Small intestine (tissue), 7 donors: Measurements from ENCODE around the gene PROSER2. TPM values are rescaled to one million over a fixed set of nuclear protein-coding genes. Genes with fewer than 3 reads are reported as not detected.

Experiments used
- DNase-seq, 2 donors: peaks; one replicate each; pipeline versions ENCODE4 v3.0.0 to v3.0.0-alpha.2; 2013
- FAIRE-seq: peaks from 2 replicates; lab custom pipeline; 2012; peaks lifted over from hg19 to GRCh38; lab: Jason Lieb, UNC
- H3K27ac ChIP-seq, 3 donors: one replicate each; pipeline ENCODE4 v1.5.1; 2013; ENCODE audit warnings: low read length in 2 of 3, mild to moderate bottlenecking in 2 of 3, control low read depth in 1 of 3, inconsistent platforms in 1 of 3, low read depth in 1 of 3, moderate library complexity in 1 of 3
- H3K27me3 ChIP-seq, 3 donors: one replicate each; pipeline ENCODE4 v1.6.1; 2013; ENCODE audit warnings: low read length in 3 of 3, inconsistent platforms in 1 of 3; ENCODE audit not compliant: control insufficient read depth in 3 of 3, insufficient read depth in 3 of 3
- H3K36me3 ChIP-seq, 3 donors: one replicate each; pipeline ENCODE4 v1.6.1; 2013; ENCODE audit warnings: low read length in 3 of 3, inconsistent platforms in 1 of 3, low read depth in 1 of 3, mild to moderate bottlenecking in 1 of 3, moderate library complexity in 1 of 3; ENCODE audit not compliant: control insufficient read depth in 3 of 3, insufficient read depth in 2 of 3
- H3K4me1 ChIP-seq, 3 donors: one replicate each; pipeline ENCODE4 v1.6.1; 2013; ENCODE audit warnings: low read length in 2 of 3, inconsistent platforms in 1 of 3, low read depth in 1 of 3, mild to moderate bottlenecking in 1 of 3, moderate library complexity in 1 of 3; ENCODE audit not compliant: control insufficient read depth in 3 of 3, insufficient read depth in 2 of 3
- H3K4me3 ChIP-seq, 3 donors: one replicate each; pipeline ENCODE4 v1.5.1; 2013; ENCODE audit warnings: low read length in 3 of 3, control low read depth in 1 of 3, inconsistent platforms in 1 of 3, low read depth in 1 of 3, mild to moderate bottlenecking in 1 of 3, moderate library complexity in 1 of 3
- H3K9me3 ChIP-seq, 2 donors: one replicate each; pipeline ENCODE4 v1.6.1; 2013; ENCODE audit warnings: low read depth in 1 of 2, low read length in 1 of 2; ENCODE audit not compliant: control insufficient read depth in 2 of 2, insufficient read depth in 1 of 2
- WGBS, 3 donors: extraction: QIAGEN DNeasy Blood & Tissue Kit; methylation state at CpG; one replicate each; pipeline ENCODE4 v1.1.7; 2013; 5-methylcytosine and 5-hydroxymethylcytosine counted together
- polyA plus RNA-seq, 4 donors: library from polyadenylated mRNA; stranded (reverse) in 3 of 4; unstranded in 1 of 4; fragments of 200-250 nt in 3 of 4; fragments of 120-200 nt in 1 of 4; gene quantifications; one replicate each; pipeline versions ENCODE4 v1.2.1 to v1.2.3, GENCODE V29; 2013
- donor health status: healthy with polysubstance abuse.
- donor health status: control.
- donor health status: control.
- donor health status: Bipolar disorder and iron deficiency.
- donor health status: healthy.

PROSER2 gene
- polyA plus RNA-seq, 4 donors, result 0.54 to 6.8 (median 1.7) TPM; not detected in 1

DNA sequence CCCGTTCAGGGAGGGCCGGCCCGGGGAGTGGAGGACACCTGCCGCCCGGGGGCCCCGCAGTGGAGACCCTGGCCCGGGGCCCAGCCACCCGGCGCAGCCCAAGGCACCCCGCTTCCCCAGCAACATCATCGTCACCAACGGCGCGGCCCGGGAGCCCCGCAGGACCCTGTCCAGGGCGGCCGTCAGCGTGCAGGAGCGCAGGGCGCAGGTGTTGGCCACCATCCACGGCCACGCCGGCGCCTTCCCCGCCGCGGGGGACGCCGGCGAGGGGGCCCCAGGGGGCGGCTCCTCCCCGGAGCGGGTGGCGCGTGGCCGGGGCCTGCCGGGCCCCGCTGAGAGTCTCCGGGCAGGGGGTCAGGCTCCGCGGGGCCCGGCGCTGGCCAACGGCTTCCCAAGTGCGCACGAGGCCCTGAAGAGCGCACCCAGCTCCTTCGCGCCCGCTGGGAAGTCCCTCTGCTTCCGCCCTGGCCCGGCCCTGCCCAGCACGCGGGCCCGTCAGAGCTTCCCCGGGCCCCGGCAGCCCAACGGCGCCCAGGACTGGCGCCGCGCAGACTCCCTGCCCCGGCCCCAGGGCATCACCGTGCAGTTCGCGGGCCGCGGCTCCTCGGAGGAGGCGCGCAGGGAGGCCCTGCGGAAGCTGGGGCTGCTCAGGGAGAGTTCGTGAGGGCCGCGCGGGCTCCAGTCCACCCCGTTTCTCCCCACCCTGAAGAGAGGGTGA, 46.7 kb downstream of the PROSER2 start:
- DNase-seq (no peak), FAIRE-seq (no peak)
- H3K4me1 ChIP-seq, result peaks cover 3 to 11% (median 6%) of the 10 kb centered on the region in 3 donors
- H3K9me3 ChIP-seq, result no peaks in the 10 kb centered on the region
- no peak overlapping the region for H3K4me3 ChIP-seq
- H3K27me3 ChIP-seq, result no peaks in the 10 kb centered on the region
- H3K27ac ChIP-seq, result no peak overlapping the region
- peaks cover 0 to 28% (median 0%) of the 10 kb centered on the region in 3 donors for H3K36me3 ChIP-seq
- 69 to 88% (median 83%) methylated on average over 54 to 78 of the region's 78 CpGs for WGBS, 3 donors

DNA sequence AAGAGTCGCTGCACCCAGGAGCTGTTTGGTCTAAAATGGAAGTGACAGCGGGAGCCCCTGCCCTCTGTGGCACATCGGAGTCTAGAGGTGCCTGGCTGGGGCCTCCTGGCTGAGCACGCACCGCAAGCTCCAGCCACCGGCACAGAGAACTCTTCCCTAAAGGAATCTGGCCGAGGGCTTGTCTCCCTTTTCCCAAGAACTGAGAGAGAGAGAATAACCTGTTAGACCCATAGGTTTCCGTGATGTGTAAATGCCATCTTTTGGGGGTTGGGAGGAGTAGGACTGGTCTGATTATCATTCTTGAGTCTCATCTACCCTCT, 47.3 kb downstream of the PROSER2 start:
- H3K4me3 ChIP-seq, result no peak overlapping the region
- H3K9me3 ChIP-seq, result no peaks in the 10 kb centered on the region
- 82 to 91% (median 90%) methylated on average over 8 of the region's 8 CpGs for whole genome bisulfite sequencing, 3 donors
- H3K36me3 ChIP-seq, result peaks cover 0 to 28% (median 0%) of the 10 kb centered on the region in 3 donors
- FAIRE-seq (no peak), DNase-seq (no peak)
- H3K27ac ChIP-seq, result no peak overlapping the region
- peaks cover 6 to 15% (median 12%) of the 10 kb centered on the region in 3 donors for H3K4me1 ChIP-seq
- no peaks in the 10 kb centered on the region for H3K27me3 ChIP-seq

GRCh38 chr10:11870900-11871400, 47.8 kb downstream of the PROSER2 start:
- Histone ChIP-seq H3K27ac (no peak overlapping the region), H3K4me3 (no peak overlapping the region), H3K4me1 (peaks cover 7 to 19% (median 17%) of the 10 kb centered on the region in 3 donors), H3K36me3 (peaks cover 0 to 24% (median 0%) of the 10 kb centered on the region in 3 donors), H3K9me3 (no peaks in the 10 kb centered on the region), H3K27me3 (no peaks in the 10 kb centered on the region)
- FAIRE-seq, result no peak
- no peak for DNase-seq
- WGBS, 3 donors, result 80 to 91% (median 84%) methylated on average over 7 of the region's 7 CpGs

- peaks cover 7 to 22% (median 20%) of the 10 kb centered on the region in 3 donors for H3K4me1 ChIP-seq
- DNase-seq, result no peak
- no peak for FAIRE-seq
- H3K9me3 ChIP-seq, result no peaks in the 10 kb centered on the region
- H3K27ac ChIP-seq, result no peak overlapping the region
- H3K27me3 ChIP-seq, result no peaks in the 10 kb centered on the region
- 61 to 79% (median 65%) methylated on average over 9 of the region's 9 CpGs for WGBS, 3 donors
- H3K36me3 ChIP-seq, result peaks cover 0 to 22% (median 0%) of the 10 kb centered on the region in 3 donors
- no peak overlapping the region for H3K4me3 ChIP-seq
Observed at GRCh38 chr10:11871466-11871865, 48.3 kb downstream of the PROSER2 start.

DNA sequence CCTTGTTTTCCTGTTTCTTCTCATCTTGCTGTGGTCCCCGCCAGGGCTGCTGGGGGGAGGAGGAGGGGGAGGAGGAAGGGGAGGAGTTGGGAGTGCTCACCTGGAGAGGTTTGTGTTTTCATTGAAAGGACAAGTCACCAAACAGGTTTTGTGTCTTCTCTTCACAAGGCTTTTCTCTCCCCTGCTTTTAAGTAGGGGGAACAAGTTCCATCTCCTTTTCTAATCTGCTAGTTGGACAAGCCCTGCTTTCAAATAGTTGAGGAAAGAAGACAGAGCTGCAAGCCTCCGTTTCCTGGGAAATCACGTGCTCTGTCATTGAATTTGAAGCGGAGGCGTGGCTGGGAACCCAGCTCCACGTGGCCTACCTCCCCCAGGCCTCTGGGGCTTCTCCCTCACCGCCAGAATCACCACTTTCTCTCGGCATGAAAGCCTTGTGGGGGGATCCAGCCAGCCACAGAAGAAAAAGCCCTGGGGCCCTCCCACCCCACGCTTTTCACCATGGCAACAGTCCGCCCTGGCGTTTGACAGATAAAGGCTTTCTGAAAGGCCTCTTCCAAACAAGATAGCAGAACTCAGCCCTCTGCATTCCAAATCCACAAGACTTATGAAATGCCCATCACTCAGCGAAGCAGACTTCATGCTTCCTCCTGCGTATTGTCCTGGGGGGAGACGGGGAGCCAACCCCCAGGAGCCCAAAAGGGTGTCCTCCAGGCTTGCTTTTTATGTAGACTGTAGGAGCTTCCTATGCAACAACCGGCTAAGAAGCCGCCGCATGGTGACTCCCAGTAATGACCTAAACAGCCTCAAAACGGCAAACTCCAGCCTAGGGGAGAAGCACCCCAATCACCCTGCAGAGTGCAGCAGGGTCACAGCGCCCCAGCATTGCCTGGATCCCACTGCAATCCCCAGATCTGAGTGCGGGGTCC, 51.7 kb downstream of the PROSER2 start:
- FAIRE-seq (no peak), DNase-seq (peak; percentile 19 to 82)
- Histone ChIP-seq H3K4me3 (no peak overlapping the region), H3K27me3 (no peaks in the 10 kb centered on the region), H3K36me3 (peaks cover 0 to 3% (median 0%) of the 10 kb centered on the region in 3 donors), H3K4me1 (peaks cover 7 to 47% (median 20%) of the 10 kb centered on the region in 3 donors), H3K9me3 (no peaks in the 10 kb centered on the region), H3K27ac (peak overlapping the region in 1 of 3 donors; percentile 57)
- WGBS, 3 donors, result 35 to 42% (median 38%) methylated on average over 20 of the region's 20 CpGs

GRCh38 chr10:11875494-11876281, 52.5 kb downstream of the PROSER2 start:
- WGBS, 3 donors, result 30 to 60% (median 53%) methylated on average over 17 of the region's 17 CpGs
- FAIRE-seq, result no peak
- no peaks in the 10 kb centered on the region for H3K27me3 ChIP-seq
- peak overlapping the region in 2 of 3 donors; percentile 8 to 69 for H3K27ac ChIP-seq
- no peaks in the 10 kb centered on the region for H3K9me3 ChIP-seq
- H3K4me1 ChIP-seq, result peaks cover 7 to 47% (median 20%) of the 10 kb centered on the region in 3 donors
- peak; percentile 90 to 93 for DNase-seq
- no peaks in the 10 kb centered on the region for H3K36me3 ChIP-seq
- no peak overlapping the region for H3K4me3 ChIP-seq

- Histone ChIP-seq H3K9me3 (no peaks in the 10 kb centered on the region), H3K27ac (peak overlapping the region in 2 of 3 donors; percentile 8 to 69), H3K4me1 (peaks cover 7 to 47% (median 20%) of the 10 kb centered on the region in 3 donors), H3K4me3 (no peak overlapping the region), H3K36me3 (no peaks in the 10 kb centered on the region), H3K27me3 (no peaks in the 10 kb centered on the region)
- no peak for FAIRE-seq
- 92 to 99% (median 95%) methylated on average over 6 of the region's 6 CpGs for WGBS, 3 donors
- DNase-seq, result no peak
Observed at GRCh38 chr10:11876324-11876723, 53.2 kb downstream of the PROSER2 start.
